ENCODE results near the gene MMADHC.
A peak's percentile ranks its signal among the peaks of the same experiment; 100 is the strongest.
"Not testable (repeated sequence)": the region's sequence is repeated elsewhere in the genome, so short reads cannot be mapped to it uniquely, and the experiment has no call there.

The MMADHC gene

DNA sequence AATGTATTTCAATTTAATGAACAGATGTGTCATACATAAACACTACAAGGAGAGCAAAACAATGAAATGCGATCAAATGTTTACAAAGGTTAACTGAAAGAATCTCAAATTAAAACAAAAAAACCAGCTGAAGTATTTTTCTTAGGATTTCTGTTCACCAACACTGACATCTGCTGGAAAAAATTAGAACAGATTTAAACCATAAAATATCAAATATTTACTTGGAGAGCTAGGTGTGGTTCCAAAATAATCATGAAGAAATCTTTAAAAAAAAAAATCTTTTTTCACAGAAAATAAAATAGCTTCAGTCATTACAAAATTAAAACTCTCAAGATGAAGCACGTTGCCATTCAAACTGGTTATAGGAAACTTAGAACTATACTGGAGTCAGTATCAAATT is 13.8 kb downstream of the MMADHC start:
- peaks cover 28% of the 10 kb centered on the region for H3K4me1 Mint-ChIP-seq
- no peak overlapping the region for H3K4me3 Mint-ChIP-seq
- H3K9me3 Mint-ChIP-seq = no peaks in the 10 kb centered on the region
- H3K36me3 Mint-ChIP-seq = peaks cover 22% of the 10 kb centered on the region
- H3K27ac Mint-ChIP-seq = no peak overlapping the region
- no peaks in the 10 kb centered on the region for H3K27me3 Mint-ChIP-seq

DNA sequence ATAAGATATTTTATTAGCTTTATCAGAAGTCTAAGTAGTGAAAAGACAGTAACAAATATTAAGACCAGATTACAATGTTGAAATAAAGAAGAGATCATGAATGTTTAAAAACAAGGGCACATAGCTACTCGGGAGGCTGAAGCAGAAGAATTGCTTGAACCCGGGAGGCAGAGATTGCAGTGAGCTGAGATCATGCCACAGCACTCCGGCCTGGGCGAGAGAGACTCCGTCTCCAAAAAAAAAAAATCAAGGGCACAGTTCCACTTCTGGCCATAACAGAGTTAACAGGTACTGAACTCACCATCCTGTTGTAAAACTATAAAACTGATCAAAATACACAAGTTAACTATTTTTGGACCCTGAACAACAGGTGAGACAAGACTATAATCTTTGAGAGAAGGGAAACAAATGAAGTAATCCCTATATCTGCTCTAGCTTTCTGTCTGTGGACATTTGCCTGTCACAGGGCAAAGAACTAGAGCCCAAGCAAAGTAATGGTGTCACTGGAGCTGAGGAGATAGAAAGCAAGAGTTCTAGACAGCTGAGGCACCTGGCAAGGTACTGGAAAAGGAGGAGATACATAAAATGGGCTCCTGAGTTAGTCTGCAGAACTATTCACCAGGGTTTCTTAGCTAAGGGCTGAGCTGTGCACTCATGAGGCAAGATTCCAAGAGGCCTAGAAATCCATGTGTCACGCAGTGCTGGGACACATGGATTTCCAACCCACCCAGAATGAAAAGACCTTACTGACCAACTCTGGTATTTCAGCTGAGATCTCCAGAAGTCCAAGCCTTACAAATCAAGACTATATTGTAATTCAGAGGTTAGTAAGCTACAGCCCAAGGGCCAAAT is 15.2 kb downstream of the MMADHC start:
- H3K4me3 Mint-ChIP-seq = no peak overlapping the region
- peak overlapping the region; percentile 72 for H3K27ac Mint-ChIP-seq
- peaks cover 16% of the 10 kb centered on the region for H3K36me3 Mint-ChIP-seq

DNA sequence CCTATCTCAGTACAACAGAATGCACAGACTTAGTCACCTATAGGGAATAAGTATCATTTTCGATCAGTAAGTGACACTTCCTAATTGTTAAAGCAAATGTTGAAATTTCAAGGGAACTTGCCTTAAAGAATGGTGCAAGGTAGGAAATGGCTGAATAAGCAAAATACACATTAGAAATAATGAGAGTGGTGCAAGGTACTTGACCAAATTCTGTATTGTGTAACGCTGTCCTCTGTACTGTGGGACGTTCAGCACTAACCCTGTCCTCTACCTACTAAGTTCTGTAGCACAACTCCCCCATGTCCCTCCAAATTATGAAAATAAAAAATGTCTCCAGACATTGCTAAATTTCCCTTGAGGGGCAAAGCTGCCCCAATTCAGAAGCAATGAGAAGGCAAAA is 19.4 kb downstream of the MMADHC start:
- H3K4me3 Mint-ChIP-seq = no peak overlapping the region
- no peaks in the 10 kb centered on the region for H3K27me3 Mint-ChIP-seq
- H3K27ac Mint-ChIP-seq = no peak overlapping the region
- H3K36me3 Mint-ChIP-seq = peaks cover 10% of the 10 kb centered on the region
- H3K9me3 Mint-ChIP-seq = no peaks in the 10 kb centered on the region
- peaks cover 4% of the 10 kb centered on the region for H3K4me1 Mint-ChIP-seq

More for the DNA sequence above, 15.2 kb downstream of the MMADHC start:
- peaks cover 17% of the 10 kb centered on the region for H3K4me1 Mint-ChIP-seq
- H3K9me3 Mint-ChIP-seq = no peaks in the 10 kb centered on the region
- H3K27me3 Mint-ChIP-seq = no peaks in the 10 kb centered on the region

DNA sequence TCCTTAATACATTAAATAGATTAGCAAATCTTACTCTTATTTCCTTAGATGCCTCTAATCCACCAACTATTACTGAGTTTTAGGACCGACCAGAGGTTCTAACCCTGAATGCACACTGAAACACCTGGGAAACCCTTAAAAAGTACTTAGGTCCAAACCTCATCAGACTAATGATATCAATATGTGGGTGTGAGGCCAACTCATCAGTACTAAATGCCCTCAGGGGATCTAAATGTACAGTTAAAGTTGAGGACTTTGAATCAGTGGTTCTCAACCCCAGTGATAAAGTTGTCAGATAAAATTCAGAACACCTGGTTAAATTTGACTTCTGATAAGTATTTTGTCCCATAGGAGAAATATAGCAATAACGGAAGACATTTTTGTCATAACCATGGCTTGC is 20.9 kb downstream of the MMADHC start:
- Mint-ChIP-seq H3K27me3 (no peaks in the 10 kb centered on the region), H3K4me3 (no peak overlapping the region)

DNA sequence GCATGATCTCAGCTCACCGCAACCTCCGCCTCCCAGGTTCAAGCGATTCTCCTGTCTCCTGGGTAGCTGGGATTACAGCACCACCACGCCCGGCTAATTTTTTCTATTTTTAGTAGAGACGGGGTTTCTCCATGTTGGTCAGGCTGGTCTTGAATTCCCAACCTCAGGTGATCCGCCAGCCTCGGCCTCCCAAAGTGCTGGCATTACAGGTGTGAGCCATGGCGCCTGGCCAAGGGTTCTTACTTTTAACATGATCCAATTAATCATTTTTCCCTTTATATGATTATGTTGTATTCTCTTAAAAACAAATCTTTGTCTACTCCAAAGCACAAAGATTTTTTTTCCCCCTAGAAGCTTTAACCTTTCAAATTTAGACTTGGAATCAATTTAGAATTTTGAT is 21.9 kb downstream of the MMADHC start:
- not testable (repeated sequence) for H3K27me3 Mint-ChIP-seq, H3K36me3 Mint-ChIP-seq, H3K9me3 Mint-ChIP-seq, H3K27ac Mint-ChIP-seq, H3K4me3 Mint-ChIP-seq, H3K4me1 Mint-ChIP-seq

More for the DNA sequence above, 20.9 kb downstream of the MMADHC start:
- H3K36me3 Mint-ChIP-seq = peaks cover 7% of the 10 kb centered on the region
- H3K4me1 Mint-ChIP-seq = no peaks in the 10 kb centered on the region
- no peak overlapping the region for H3K27ac Mint-ChIP-seq
- no peaks in the 10 kb centered on the region for H3K9me3 Mint-ChIP-seq

DNA sequence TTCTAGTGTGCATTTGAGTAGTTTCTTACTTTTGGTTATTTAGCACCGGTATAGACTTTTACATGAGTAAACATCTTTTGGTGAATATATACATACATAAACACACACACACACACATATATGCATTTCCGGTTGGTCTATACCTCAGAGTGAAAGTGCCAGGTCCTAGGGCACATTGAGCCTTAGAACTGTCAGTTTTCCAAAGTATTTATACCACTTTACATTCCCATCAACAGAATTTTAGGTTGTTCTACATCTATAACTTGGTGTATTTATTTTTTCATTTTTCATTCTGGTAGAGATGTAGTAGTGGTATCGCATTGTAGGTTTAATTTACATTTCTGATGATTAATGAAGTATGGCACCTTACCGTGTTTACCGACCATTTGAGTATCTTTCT is 22.6 kb downstream of the MMADHC start:
- Mint-ChIP-seq H3K27ac (no peak overlapping the region), H3K9me3 (no peaks in the 10 kb centered on the region), H3K4me3 (no peak overlapping the region), H3K27me3 (no peaks in the 10 kb centered on the region), H3K36me3 (peaks cover 4% of the 10 kb centered on the region), H3K4me1 (no peaks in the 10 kb centered on the region)

DNA sequence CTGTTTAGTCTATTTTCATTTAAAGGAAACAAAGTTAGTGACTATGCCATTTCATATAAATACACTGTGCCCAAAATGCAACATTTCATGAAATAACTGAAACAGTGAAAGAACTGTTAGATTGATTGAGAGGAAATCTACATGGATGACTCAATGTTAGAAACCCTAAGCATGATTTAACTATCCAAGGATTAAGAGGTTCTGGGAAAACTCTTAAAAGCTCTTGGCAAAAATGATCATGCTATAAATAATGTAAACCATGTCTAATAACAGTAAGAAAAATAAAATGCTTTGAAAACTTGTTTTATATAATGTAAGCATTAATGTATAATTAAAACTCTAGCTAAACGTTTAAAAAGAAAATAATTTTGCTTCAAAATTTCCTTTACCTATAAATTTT is 23.5 kb downstream of the MMADHC start:
- Mint-ChIP-seq H3K4me3 (no peak overlapping the region), H3K4me1 (no peaks in the 10 kb centered on the region), H3K36me3 (peaks cover 2% of the 10 kb centered on the region), H3K9me3 (no peaks in the 10 kb centered on the region), H3K27me3 (no peaks in the 10 kb centered on the region), H3K27ac (peak overlapping the region; percentile 30)

DNA sequence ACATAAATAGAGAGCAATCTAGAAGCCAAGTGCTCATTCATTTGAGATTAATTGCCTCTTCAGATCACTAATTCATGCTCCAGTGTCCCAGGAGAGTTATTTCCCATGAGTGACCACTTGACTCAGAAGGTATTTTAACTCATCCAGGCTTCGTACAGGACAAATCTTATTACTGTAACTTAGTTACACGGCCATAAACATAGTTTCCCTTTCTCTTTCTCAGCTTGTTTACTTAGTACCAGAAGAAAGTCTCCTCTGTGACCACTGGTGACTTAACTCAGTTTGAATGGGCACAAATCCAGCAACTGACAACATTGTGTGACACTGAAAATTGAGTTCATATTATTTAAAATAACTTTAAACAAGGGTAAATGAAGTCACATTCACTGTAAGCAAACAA is 25.3 kb downstream of the MMADHC start:
- Mint-ChIP-seq H3K4me1 (no peaks in the 10 kb centered on the region), H3K4me3 (no peak overlapping the region), H3K9me3 (no peaks in the 10 kb centered on the region), H3K27ac (peak overlapping the region; percentile 12), H3K36me3 (no peaks in the 10 kb centered on the region), H3K27me3 (no peaks in the 10 kb centered on the region)

DNA sequence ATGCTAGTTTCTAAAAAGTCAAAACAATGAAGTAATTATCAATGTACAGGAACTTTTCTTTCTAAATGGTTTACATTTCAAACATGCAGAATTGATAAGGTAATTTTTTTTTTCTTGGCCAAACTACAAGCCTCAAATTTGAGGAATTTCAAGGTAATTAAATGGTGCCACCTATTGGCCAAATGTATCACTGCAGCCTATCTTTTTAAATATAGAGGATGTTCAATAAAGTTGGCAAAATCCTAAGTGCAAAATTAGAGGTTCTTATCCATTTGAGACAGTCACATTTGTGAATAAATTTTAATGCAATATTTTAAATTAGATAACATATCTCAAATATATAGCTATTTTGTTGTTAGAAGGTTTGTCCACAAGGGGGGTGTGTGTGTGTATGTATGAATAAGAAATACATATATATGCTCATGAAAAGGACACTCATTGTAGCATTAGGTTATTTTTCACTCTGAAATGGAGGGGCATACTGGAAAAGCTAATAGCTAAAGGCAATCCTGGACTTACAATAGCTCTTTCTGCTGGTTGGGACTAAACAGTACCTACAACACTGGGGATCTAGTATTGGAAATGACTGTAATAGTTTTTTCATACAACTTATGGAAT is 26.2 kb downstream of the MMADHC start:
- no peaks in the 10 kb centered on the region for H3K9me3 Mint-ChIP-seq
- H3K27me3 Mint-ChIP-seq = peaks cover 1% of the 10 kb centered on the region
- H3K4me1 Mint-ChIP-seq = no peaks in the 10 kb centered on the region
- no peak overlapping the region for H3K27ac Mint-ChIP-seq
- no peaks in the 10 kb centered on the region for H3K36me3 Mint-ChIP-seq
- no peak overlapping the region for H3K4me3 Mint-ChIP-seq

DNA sequence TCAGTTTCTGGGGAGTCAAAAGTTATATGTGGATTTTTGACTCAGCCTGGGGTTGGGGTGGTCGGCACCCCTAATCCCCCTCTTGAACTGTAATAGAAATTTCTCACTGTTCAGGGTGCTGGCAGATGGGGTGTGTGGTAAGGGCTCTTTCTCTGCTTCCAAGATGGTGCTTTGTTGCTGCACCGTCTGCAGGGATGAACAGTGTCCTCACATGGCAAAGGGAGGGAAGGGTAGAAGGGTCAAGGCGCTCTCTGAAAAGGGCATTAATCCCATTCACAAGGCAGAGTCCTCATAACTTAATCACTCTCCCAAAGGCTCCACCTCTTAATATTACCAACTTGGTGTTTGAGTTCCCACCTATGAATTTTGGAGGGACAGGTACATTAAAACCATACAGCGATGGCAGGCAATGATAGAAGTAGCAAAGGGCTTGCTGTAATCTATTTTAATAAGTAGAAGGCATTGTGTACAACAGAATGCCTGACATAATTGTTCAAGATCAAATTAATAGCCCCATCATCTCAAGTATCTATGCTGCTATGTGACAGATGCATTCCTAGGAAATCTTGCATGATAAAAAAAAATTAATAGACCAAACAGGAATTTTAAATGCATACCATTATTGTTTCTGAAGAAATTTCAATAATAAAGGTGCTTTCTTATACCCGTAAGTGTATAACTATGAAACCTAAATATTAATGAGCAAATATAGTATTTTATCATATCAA is 28.1 kb downstream of the MMADHC start:
- Mint-ChIP-seq H3K27me3 (peaks cover 1% of the 10 kb centered on the region), H3K36me3 (no peaks in the 10 kb centered on the region), H3K4me3 (no peak overlapping the region), H3K4me1 (no peaks in the 10 kb centered on the region), H3K27ac (no peak overlapping the region), H3K9me3 (no peaks in the 10 kb centered on the region)

DNA sequence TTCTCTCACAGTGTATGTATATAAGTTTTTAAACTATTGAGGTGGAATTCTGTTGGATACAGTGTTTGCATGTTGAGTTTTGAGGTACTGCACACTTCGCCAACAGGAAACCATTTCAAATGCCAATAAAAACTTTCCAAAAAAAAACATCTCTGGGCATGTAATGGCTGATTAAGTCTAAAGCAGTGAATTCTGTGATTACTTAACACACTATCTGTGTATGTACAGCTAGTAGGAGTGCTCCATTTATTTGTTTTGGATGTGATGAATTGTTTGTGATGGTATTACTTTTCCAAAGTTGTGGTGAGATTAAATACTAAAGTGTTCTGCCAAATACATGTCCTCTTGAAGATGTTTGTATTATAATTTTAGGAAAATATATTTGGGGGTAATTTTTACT is 31.1 kb downstream of the MMADHC start:
- no peaks in the 10 kb centered on the region for H3K36me3 Mint-ChIP-seq
- no peaks in the 10 kb centered on the region for H3K9me3 Mint-ChIP-seq
- peaks cover 3% of the 10 kb centered on the region for H3K27me3 Mint-ChIP-seq
- no peak overlapping the region for H3K4me3 Mint-ChIP-seq
- no peaks in the 10 kb centered on the region for H3K4me1 Mint-ChIP-seq
- H3K27ac Mint-ChIP-seq = no peak overlapping the region

DNA sequence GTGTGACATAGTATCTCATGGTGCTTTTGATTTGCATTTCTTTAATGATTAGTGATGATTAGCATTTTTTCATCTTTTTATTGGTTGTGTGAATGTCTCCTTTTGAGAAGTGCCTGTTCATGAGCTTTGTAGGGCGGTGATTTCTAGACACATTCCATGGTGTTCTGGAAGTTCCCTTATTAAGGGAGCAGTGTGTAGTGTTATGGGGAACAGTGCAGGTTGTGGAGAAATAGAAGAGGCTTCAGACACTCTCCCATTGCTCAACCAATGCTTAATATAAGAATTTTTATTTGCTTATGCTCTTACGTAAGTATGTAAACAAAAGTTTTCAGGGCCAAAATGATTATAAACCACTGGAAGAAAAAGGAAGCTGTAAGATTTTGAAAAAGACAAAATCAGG is 34.7 kb downstream of the MMADHC start:
- Mint-ChIP-seq H3K4me1 (no peaks in the 10 kb centered on the region), H3K4me3 (no peak overlapping the region), H3K9me3 (no peaks in the 10 kb centered on the region), H3K27me3 (peaks cover 3% of the 10 kb centered on the region), H3K27ac (no peak overlapping the region), H3K36me3 (no peaks in the 10 kb centered on the region)

DNA sequence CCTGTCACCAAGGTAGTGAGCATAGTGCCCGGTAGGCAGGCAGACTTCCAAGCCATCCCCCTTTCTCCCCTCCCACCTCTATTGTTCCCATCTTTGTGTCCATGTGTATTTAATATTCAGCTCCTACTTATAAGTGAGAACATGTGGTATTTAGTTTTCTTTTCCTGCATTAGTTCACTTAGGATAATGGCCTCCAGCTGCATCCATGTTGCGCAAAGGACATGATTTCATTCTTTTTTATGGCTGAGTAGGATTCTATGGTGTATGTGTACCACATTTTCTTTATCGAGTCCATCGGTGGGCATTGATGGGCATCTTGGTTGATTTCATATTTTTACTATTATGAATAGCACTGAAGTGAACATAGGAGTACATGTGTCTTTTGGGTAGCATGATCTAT is 35.3 kb downstream of the MMADHC start:
- H3K4me3 Mint-ChIP-seq = no peak overlapping the region
- no peak overlapping the region for H3K27ac Mint-ChIP-seq
- no peaks in the 10 kb centered on the region for H3K9me3 Mint-ChIP-seq
- H3K4me1 Mint-ChIP-seq = no peaks in the 10 kb centered on the region
- no peaks in the 10 kb centered on the region for H3K36me3 Mint-ChIP-seq
- H3K27me3 Mint-ChIP-seq = peaks cover 3% of the 10 kb centered on the region

DNA sequence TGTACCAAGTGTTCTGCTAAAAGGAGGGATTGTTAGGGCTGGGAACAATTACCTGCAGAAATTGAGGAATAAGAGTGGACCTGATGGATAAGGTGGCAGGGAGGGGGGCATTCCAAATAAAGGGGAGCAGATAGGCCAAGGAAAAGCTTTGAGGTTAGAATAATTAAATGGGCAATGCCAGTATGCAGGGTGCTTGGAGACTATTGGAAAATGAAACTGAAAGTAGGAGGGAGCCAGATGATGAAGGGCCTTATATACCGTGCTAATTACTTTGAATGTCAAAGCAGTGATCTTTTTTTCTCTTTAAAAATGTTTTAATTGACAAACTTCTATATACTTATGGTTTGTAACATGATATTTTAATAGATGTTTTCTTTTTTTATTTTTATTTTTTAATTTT is 42.9 kb downstream of the MMADHC start:
- H3K27me3 Mint-ChIP-seq = no peaks in the 10 kb centered on the region
- peak overlapping the region; percentile 81 for H3K4me3 Mint-ChIP-seq
- no peaks in the 10 kb centered on the region for H3K9me3 Mint-ChIP-seq
- no peaks in the 10 kb centered on the region for H3K36me3 Mint-ChIP-seq
- H3K4me1 Mint-ChIP-seq = peaks cover 11% of the 10 kb centered on the region
- no peak overlapping the region for H3K27ac Mint-ChIP-seq

DNA sequence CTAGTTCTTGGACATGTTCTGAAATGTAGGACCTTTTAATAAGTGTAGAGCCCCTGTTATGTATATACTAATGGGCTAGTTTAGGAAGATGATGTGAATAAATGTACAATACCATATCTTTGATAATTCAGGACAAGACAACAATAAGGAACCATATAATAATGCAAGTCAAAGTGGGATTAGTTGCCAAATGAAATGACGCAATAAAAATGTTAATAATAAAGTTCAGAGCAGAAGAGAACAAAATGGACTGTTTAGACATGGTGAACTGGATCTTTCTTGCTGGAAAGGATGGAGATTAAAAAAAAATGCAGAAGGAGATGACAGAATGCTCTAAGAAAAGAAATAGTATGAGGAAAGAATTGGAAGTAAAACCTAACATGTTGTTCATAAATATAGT is 43.7 kb downstream of the MMADHC start:
- Mint-ChIP-seq H3K4me1 (peaks cover 11% of the 10 kb centered on the region), H3K4me3 (peak overlapping the region; percentile 19), H3K9me3 (no peaks in the 10 kb centered on the region), H3K27me3 (no peaks in the 10 kb centered on the region), H3K36me3 (no peaks in the 10 kb centered on the region), H3K27ac (no peak overlapping the region)

DNA sequence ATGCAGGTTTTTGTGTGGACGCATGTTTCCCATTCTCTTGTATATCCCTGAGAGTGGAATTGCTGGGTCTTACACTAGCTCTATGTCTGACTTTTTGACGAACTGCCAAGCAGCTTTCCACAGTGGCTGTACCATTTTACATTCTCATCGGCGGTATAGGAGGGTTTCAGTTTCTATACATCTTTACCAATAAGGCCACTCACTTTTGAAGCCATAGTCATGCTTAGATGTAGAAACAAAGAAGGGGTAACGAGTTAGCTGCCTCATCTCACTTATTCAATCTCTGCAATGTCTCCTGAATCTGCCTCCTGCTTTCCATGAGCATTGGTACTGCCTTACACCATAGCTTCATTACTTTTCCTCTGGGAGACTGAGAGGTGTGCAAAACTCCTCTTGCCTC is 47.4 kb downstream of the MMADHC start:
- no peak overlapping the region for H3K27ac Mint-ChIP-seq

More for the DNA sequence above, 47.4 kb downstream of the MMADHC start:
- Mint-ChIP-seq H3K4me1 (peaks cover 24% of the 10 kb centered on the region), H3K36me3 (no peaks in the 10 kb centered on the region), H3K27me3 (no peaks in the 10 kb centered on the region), H3K4me3 (no peak overlapping the region), H3K9me3 (no peaks in the 10 kb centered on the region)

All from activated naive CD4-positive, alpha-beta T cell treated with anti-CD3 and anti-CD28 coated beads, Interleukin-2, amount 50 U/mL, for 24 hours (primary cell).